Measurements from ENCODE around the gene NTNG1. TPM values are rescaled to one million over a fixed set of nuclear protein-coding genes. Genes with fewer than 3 reads are reported as not detected.

Gene NTNG1
- total and polyA plus RNA-seq, 2 of the 4 experiments (the other 2 are of a cell fraction), result 1.2 to 2.3 TPM

DNA sequence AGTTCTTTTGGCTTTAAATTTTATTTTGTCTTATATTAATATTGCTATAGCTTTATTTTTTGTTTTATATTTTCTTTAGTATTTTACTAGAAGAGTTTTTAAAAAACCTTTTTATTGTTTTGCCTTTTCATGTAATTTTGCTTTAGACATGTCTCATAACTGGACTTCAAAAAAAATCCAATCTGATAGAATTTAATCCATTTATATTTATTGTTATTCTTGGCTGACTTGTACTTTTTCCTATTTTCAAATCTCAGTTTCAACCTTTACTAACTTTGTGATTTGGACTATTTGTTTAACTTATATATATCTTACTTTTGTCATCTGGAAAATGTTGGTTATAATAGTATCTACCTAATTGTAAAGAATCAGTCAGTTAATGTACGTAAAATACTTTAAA is 61.2 kb downstream of the NTNG1 start:
- Histone ChIP-seq H4K91ac (ENCODE audit: insufficient read depth, low read depth, low read length) (no peak overlapping the region), H3K79me1 (ENCODE audit: low read depth in 1 of 2, low read length in 2 of 2) (no peaks in the 10 kb centered on the region), H3K4me3 (ENCODE audit: insufficient read depth, low read depth, low read length) (no peak overlapping the region), H2BK20ac (ENCODE audit: low read depth, low read length) (no peak overlapping the region), H4K20me1 (ENCODE audit: insufficient read depth, low read length) (no peaks in the 10 kb centered on the region), H3K9ac (ENCODE audit: low read depth, low read length) (no peak overlapping the region), H3K4ac (ENCODE audit: low read depth, low read length) (no peak overlapping the region), H3K14ac (replicated peaks; ENCODE audit: low read depth, low read length) (no peak overlapping the region), H3K36me3 (ENCODE audit: control insufficient read depth, insufficient read depth, low read length) (no peaks in the 10 kb centered on the region), H3K4me2 (ENCODE audit: low read depth, low read length) (no peak overlapping the region), H4K5ac (ENCODE audit: low read depth, low read length) (no peak overlapping the region), H3K9me1 (ENCODE audit: insufficient read depth, low read length) (no peaks in the 10 kb centered on the region), H3K56ac (ENCODE audit: extremely low read depth, insufficient read depth, low read length) (no peak overlapping the region), H2AFZ (replicated peaks; ENCODE audit: low read length, poor library complexity) (no peak overlapping the region), H3K27ac (ENCODE audit: insufficient read depth, low read length) (no peak overlapping the region), H3K27me3 (ENCODE audit: control insufficient read depth, insufficient read depth, low read length) (no peaks in the 10 kb centered on the region), H2AK9ac (replicated peaks; ENCODE audit: low read depth, low read length, poor library complexity) (no peak overlapping the region), H2AK5ac (ENCODE audit: low read depth, low read length) (no peak overlapping the region), H3K18ac (ENCODE audit: low read depth, low read length) (no peak overlapping the region), H3K9me3 (ENCODE audit: control insufficient read depth, insufficient read depth, low read length) (no peaks in the 10 kb centered on the region), H2BK120ac (ENCODE audit: low read depth, low read length) (no peak overlapping the region), H4K8ac (ENCODE audit: low read depth in 2 of 2, low read length in 2 of 2) (no peak overlapping the region), H3K23ac (ENCODE audit: low read depth, low read length) (no peak overlapping the region), H3K4me1 (ENCODE audit: control insufficient read depth, insufficient read depth, low read length) (no peaks in the 10 kb centered on the region), H2BK15ac (ENCODE audit: low read depth, low read length) (no peak overlapping the region), H2BK5ac (ENCODE audit: low read depth, low read length, poor library complexity, severe bottlenecking) (no peak overlapping the region)
- WGBS, 2 experiments (ENCODE audit: extremely low coverage in 2 of 2, insufficient read length in 1 of 2), result no CpG with 5 or more reads among the region's 1 CpG
- dilution Hi-C loops (cut with HindIII; ENCODE audit: low sequenced_read_pairs, unreplicated experiment), result no loop called here
- in situ Hi-C loops (cut with MboI; ENCODE audit: low sequenced_read_pairs), result no loop called here
- no peak for TF ChIP-seq RCOR1 (IDR thresholded peaks at IDR 0.05; ENCODE audit: insufficient replicate concordance, low read length)
- TF ChIP-seq, protein P1, sequence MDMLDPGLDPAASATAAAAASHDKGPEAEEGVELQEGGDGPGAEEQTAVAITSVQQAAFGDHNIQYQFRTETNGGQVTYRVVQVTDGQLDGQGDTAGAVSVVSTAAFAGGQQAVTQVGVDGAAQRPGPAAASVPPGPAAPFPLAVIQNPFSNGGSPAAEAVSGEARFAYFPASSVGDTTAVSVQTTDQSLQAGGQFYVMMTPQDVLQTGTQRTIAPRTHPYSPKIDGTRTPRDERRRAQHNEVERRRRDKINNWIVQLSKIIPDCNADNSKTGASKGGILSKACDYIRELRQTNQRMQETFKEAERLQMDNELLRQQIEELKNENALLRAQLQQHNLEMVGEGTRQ (IDR thresholded peaks at IDR 0.05; ENCODE audit: low read depth, low read length), result no peak
- TF ChIP-seq FOS (IDR thresholded peaks at IDR 0.05; ENCODE audit: low read depth, low read length), result no peak
- TF ChIP-seq BHLHE40 (IDR thresholded peaks at IDR 0.05; ENCODE audit: low read depth, low read length), result no peak
- no peak for TF ChIP-seq POLR2A (IDR thresholded peaks at IDR 0.05; ENCODE audit: low read depth, low read length)
- no peak for TF ChIP-seq RAD21 (IDR thresholded peaks at IDR 0.05; ENCODE audit: low read length)
- TF ChIP-seq MAFK (IDR thresholded peaks at IDR 0.05; ENCODE audit: low read depth, low read length), result no peak
- no peak for TF ChIP-seq CHD1 (IDR thresholded peaks at IDR 0.05; ENCODE audit: low read depth, low read length)
- TF ChIP-seq NFE2L2 (IDR thresholded peaks at IDR 0.05; ENCODE audit: low read depth, low read length), result no peak
- TF ChIP-seq MAZ (IDR thresholded peaks at IDR 0.05; ENCODE audit: borderline replicate concordance, low read depth, low read length), result no peak
- no peak for TF ChIP-seq RFX5 (IDR thresholded peaks at IDR 0.05; ENCODE audit: low read depth, low read length)
- TF ChIP-seq MXI1 (IDR thresholded peaks at IDR 0.05; ENCODE audit: borderline replicate concordance, low read depth, low read length), result no peak
- no peak for TF ChIP-seq CEBPB (IDR thresholded peaks at IDR 0.05; ENCODE audit: low read depth, low read length)
- no peak for TF ChIP-seq ELK1 (IDR thresholded peaks at IDR 0.05; ENCODE audit: borderline replicate concordance, low read depth, low read length)
- TF ChIP-seq, protein P2, sequence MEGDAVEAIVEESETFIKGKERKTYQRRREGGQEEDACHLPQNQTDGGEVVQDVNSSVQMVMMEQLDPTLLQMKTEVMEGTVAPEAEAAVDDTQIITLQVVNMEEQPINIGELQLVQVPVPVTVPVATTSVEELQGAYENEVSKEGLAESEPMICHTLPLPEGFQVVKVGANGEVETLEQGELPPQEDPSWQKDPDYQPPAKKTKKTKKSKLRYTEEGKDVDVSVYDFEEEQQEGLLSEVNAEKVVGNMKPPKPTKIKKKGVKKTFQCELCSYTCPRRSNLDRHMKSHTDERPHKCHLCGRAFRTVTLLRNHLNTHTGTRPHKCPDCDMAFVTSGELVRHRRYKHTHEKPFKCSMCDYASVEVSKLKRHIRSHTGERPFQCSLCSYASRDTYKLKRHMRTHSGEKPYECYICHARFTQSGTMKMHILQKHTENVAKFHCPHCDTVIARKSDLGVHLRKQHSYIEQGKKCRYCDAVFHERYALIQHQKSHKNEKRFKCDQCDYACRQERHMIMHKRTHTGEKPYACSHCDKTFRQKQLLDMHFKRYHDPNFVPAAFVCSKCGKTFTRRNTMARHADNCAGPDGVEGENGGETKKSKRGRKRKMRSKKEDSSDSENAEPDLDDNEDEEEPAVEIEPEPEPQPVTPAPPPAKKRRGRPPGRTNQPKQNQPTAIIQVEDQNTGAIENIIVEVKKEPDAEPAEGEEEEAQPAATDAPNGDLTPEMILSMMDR (conservative IDR thresholded peaks at IDR 0.05; ENCODE audit: low read depth, low read length), result no peak
- TF ChIP-seq SMC3 (IDR thresholded peaks at IDR 0.05; ENCODE audit: low read depth, low read length), result no peak
- DNase-seq (no peak), ATAC-seq (ENCODE audit: low read depth) (no peak)
- intact Hi-C loops (cut with micrococcal nuclease), result no loop called here
- ChIA-PET CTCF (no interaction called here), POLR2A (ENCODE audit: unreplicated experiment) (no interaction called here)
- no TSS peak for BruUV-seq (replicated peaks)

All from IMR-90 (cell line).